ENCODE measurements around the gene PAM. TPM values are rescaled to one million over a fixed set of nuclear protein-coding genes. Genes with fewer than 3 reads are reported as not detected.
"Not testable (repeated sequence)": the region's sequence is repeated elsewhere in the genome, so short reads cannot be mapped to it uniquely, and the experiment has no call there.

The PAM gene
- total RNA-seq, 1 experiment from 2014 or later: 90.0 TPM

GRCh38 chr5:103037673-103038455, 282.8 kb downstream of the PAM start:
- Histone ChIP-seq H3K9me3 (ENCODE audit: low read length) (no peaks in the 10 kb centered on the region), H4K20me1 (ENCODE audit: low read length) (no peaks in the 10 kb centered on the region), H3K36me3 (ENCODE audit: low read depth, low read length) (no peaks in the 10 kb centered on the region), H3K4me2 (ENCODE audit: low read length) (no peak overlapping the region), H3K9me2 (replicated peaks; ENCODE audit: low read length) (no peaks in the 10 kb centered on the region), H3K27me3 (ENCODE audit: low read length) (no peaks in the 10 kb centered on the region), H3F3A (ENCODE audit: low read length, unreplicated experiment) (no peaks in the 10 kb centered on the region), H3K27ac (ENCODE audit: low read length) (no peak overlapping the region), H3K4me1 (ENCODE audit: insufficient read depth, low read length) (peaks cover 8% of the 10 kb centered on the region; the same call in 1 of the 2 replicates), H2AFZ (ENCODE audit: low read length) (no peak overlapping the region), H3K4me3 (ENCODE audit: low read length) (no peak overlapping the region), H3K79me2 (ENCODE audit: low read length) (no peaks in the 10 kb centered on the region), H3K9ac (ENCODE audit: low read length) (no peak overlapping the region)
- ChIA-PET POLR2A (ENCODE audit: unreplicated experiment) (no interaction called here), CTCF (no interaction called here)
- ATAC-seq (peak; percentile 62), DNase-seq (peak; percentile 61)
- TF ChIP-seq, protein P1, sequence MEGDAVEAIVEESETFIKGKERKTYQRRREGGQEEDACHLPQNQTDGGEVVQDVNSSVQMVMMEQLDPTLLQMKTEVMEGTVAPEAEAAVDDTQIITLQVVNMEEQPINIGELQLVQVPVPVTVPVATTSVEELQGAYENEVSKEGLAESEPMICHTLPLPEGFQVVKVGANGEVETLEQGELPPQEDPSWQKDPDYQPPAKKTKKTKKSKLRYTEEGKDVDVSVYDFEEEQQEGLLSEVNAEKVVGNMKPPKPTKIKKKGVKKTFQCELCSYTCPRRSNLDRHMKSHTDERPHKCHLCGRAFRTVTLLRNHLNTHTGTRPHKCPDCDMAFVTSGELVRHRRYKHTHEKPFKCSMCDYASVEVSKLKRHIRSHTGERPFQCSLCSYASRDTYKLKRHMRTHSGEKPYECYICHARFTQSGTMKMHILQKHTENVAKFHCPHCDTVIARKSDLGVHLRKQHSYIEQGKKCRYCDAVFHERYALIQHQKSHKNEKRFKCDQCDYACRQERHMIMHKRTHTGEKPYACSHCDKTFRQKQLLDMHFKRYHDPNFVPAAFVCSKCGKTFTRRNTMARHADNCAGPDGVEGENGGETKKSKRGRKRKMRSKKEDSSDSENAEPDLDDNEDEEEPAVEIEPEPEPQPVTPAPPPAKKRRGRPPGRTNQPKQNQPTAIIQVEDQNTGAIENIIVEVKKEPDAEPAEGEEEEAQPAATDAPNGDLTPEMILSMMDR (conservative IDR thresholded peaks at IDR 0.05; ENCODE audit: low read depth, low read length): peak; percentile 40; the same call in 1 of the 2 replicates
- no peak for TF ChIP-seq EZH2 (IDR thresholded peaks at IDR 0.05; ENCODE audit: low read length, unreplicated experiment)
- intact Hi-C loops (cut with micrococcal nuclease): no loop called here
- no TSS peak for BruUV-seq (replicated peaks)

GRCh38 chr5:103041071-103041676, 286.1 kb downstream of the PAM start:
- ATAC-seq (peak; percentile 78), DNase-seq (peak; percentile 88)
- BruUV-seq (replicated peaks): no TSS peak
- H3K4me3 ChIP-seq (ENCODE audit: low read length): no peak overlapping the region
- no peak overlapping the region for H3K9ac ChIP-seq (ENCODE audit: low read length)
- no peaks in the 10 kb centered on the region for H3F3A ChIP-seq (ENCODE audit: low read length, unreplicated experiment)
- H3K4me1 ChIP-seq (ENCODE audit: insufficient read depth, low read length): peaks cover 8% of the 10 kb centered on the region; the same call in 1 of the 2 replicates
- TF ChIP-seq, protein P1 (conservative IDR thresholded peaks at IDR 0.05; ENCODE audit: low read depth, low read length): peak; percentile 82
- no peak for TF ChIP-seq EZH2 (IDR thresholded peaks at IDR 0.05; ENCODE audit: low read length, unreplicated experiment)
- H4K20me1 ChIP-seq (ENCODE audit: low read length): no peaks in the 10 kb centered on the region
- no peaks in the 10 kb centered on the region for H3K27me3 ChIP-seq (ENCODE audit: low read length)
- POLR2A ChIA-PET (ENCODE audit: unreplicated experiment): no interaction called here
- CTCF ChIA-PET: no interaction called here
- H3K27ac ChIP-seq (ENCODE audit: low read length): no peak overlapping the region
- H3K79me2 ChIP-seq (ENCODE audit: low read length): no peaks in the 10 kb centered on the region
- H2AFZ ChIP-seq (ENCODE audit: low read length): peak overlapping the region; percentile 46
- H3K9me3 ChIP-seq (ENCODE audit: low read length): no peaks in the 10 kb centered on the region
- H3K9me2 ChIP-seq (replicated peaks; ENCODE audit: low read length): no peaks in the 10 kb centered on the region
- H3K36me3 ChIP-seq (ENCODE audit: low read depth, low read length): no peaks in the 10 kb centered on the region
- H3K4me2 ChIP-seq (ENCODE audit: low read length): no peak overlapping the region
- intact Hi-C loops (cut with micrococcal nuclease): loop anchor here (1.0 to 5.0 kb wide), 7 partner anchors 70 to 505 kb away; no protein-coding TSS in a partner anchor

GRCh38 chr5:103046706-103047105, 291.6 kb downstream of the PAM start:
- H3K9me2 ChIP-seq (replicated peaks; ENCODE audit: low read length); H3K79me2 ChIP-seq (ENCODE audit: low read length); ATAC-seq; H3K27ac ChIP-seq (ENCODE audit: low read length); H3K36me3 ChIP-seq (ENCODE audit: low read depth, low read length); DNase-seq; intact Hi-C loops (cut with micrococcal nuclease); H3K4me3 ChIP-seq (ENCODE audit: low read length); H3K4me1 ChIP-seq (ENCODE audit: insufficient read depth, low read length); H3F3A ChIP-seq (ENCODE audit: low read length, unreplicated experiment); H3K4me2 ChIP-seq (ENCODE audit: low read length); BruUV-seq (replicated peaks); H3K27me3 ChIP-seq (ENCODE audit: low read length); H2AFZ ChIP-seq (ENCODE audit: low read length); POLR2A ChIA-PET (ENCODE audit: unreplicated experiment); H3K9ac ChIP-seq (ENCODE audit: low read length); H4K20me1 ChIP-seq (ENCODE audit: low read length); H3K9me3 ChIP-seq (ENCODE audit: low read length): not testable (repeated sequence)
- CTCF ChIA-PET: interaction anchor here (0.7 kb wide), 1 partner anchor 365 kb away, joined by 3 read pairs; no protein-coding TSS in a partner anchor

All from PC-3 (cell line).